GM21367 (cell line): Measurements from ENCODE around the gene KLHL29.

Experiments used
- ATAC-seq: cut with Tn5 transposase; IDR thresholded peaks from one replicate; pipeline ENCODE4 v1.9.1; 2021; ENCODE audit not compliant: unreplicated experiment

KLHL29 gene

DNA sequence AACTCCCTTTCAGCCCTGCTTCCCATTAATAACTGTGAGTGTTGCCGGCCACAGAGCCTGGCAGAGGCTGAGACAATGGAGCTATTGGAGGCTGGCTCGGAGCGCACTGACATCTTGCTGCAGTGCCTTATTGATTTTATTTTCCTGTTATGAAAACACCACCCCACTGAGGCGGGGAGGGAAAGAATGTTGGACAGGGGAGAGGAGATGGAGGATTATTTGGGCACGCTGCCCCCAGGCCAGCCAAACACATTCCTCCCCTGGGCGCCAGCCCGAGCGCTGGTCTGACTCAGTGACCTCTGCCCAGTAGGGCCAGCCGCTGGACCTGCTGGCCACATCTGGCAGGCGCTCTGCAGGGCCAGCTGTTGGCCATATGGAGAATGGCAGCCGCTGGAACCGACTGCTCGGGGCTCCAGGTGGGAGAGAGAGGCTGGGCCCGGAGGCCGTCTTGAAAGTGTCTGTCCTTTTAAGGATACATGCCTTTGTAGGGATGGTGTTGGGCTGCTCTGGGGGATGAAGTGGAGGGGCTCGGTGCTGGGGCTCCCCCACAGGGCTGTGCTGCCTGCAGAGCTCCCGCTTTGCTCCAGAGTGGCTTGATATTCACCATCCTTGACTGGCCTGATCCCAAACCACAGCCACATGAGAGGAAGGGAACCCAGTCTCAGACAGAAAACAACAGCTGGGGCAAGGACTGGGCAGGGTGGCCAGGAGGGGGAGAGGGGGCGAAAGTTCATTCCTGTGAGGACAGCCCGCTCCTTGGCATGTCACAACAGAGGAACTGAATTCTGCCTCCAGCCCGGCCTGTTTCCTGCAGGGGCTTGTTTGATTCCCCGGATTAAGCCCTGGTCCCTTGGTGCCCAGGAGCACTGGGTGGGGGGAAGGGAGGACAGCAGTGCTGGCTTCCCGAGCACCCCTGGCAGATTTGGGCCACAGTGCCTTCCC lies 179.0 kb downstream of the KLHL29 start:
- no peak for ATAC-seq

DNA sequence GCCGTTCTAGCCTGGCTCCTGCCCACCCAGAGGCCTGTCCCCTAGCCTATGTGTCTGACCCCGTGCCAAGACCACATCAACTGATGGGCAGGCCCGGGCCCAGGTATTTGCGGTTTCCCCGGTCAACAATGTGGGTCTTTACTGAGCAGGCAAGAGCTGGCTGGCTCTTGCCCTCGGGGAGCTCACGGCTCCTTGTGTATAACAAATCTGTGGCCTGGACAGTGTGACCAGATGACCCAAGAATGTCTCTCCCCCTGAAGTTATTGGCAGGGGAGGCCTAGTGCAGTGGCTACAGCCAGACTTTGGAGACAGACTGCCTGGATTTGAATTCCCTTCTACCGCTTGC lies 179.6 kb downstream of the KLHL29 start:
- no peak for ATAC-seq

DNA sequence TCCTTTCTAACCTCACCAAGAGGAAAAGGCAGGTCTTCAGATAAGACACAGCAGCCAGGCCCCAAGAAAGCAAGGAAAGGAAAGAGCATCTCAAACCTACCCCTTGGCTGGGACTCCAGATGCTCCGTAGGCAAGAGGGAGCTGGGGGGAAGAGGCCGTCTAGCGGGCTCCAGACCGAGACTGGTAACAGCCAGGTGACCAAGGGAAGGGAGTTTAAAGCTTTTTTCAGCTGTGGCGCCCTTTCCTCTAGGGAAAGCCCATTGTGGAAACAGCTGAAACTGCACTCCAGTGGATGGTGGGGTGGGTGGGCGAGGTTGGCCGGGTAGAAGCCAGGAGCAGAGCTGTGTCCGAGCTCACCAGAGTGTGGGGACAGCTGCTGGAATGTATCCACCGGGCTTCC lies 180.4 kb downstream of the KLHL29 start:
- no peak for ATAC-seq

DNA sequence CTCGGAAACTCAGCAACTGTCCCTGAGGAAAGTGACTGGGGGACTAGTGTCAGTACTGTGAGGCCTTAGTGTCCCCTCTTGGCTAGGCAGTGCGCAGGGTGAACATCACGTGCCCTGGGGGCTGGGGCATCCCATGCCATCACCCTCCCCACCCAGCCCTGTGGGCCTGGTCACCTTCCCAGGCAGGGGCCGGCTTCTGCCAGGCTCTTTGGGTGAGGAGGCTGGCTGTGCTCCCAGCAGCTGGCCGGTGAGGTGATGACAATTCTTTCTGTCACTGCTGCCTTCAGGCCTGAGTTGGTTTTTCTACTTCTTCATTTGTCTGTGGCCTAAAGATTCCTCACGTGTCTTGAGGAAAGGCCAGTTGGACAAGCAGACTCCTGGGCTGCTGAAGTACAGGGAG lies 180.8 kb downstream of the KLHL29 start:
- no peak for ATAC-seq

DNA sequence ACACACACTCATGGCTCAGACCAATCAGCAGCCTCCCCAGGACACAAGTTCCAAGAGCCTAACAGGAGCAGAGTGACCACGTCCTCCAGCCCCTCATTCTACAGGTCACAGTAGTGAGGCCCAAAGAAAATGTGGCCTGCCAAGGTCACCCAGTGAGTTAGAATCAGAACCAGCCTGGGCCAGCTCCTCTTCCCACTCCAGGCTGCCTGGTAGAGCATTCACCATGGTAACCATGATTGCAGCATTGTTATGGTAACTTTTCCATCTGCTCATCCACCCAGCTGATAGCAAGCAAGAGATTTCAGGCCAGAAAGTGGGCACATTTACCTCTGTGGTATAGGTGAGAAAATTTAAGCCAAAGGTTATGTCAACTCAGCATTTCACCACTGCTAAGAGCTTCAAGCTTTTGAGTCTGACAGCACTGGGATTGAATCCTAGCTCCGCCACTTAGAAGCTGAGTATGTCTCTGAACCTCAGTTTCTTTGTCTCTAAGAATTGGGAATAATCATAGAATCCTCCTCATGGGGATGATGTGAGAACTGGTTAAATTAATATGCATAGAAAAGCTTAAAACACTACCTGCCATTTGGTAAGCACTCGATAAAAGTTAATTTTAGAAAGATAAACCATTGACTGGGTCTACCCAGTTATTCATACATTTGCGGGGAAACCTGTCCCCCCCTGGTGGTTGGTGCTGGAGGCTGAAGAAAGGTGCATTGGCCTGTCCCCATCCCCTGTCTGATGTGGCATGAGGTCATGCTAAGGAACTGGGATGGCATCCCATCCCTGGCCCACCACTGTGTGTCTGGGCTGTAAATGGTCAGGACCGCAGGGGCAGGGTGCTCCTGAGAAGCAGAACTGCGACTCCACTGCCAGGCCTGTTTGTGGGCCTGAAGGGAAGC lies 181.5 kb downstream of the KLHL29 start:
- ATAC-seq, result no peak

DNA sequence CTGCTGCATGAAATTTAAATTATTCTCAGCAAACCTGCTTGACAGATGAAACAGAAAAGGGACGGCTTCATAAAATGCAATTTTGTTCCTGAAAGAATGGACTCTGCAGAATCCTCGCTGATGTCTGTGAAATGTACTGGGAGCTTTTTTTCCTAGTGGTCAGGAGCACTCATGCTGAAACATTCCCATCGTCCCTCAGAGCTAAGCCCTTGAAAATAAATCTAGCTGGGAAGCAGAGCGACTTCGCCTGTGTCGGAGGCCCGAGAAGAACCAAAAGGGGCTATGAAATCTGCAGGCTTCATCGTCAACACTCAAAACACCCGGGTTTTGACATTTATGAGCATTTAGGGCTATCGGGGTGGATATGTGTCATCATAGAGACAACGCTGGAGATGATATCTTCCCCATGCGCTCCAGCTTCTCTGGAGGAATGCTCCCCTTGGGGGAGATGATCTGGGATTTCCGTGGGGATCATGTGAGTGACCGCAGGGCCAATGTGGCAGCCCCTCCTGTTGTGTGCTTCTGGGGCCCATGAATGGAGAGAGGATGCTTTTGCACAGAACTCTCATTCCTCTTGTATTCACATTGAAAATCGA lies 182.3 kb downstream of the KLHL29 start:
- no peak for ATAC-seq

DNA sequence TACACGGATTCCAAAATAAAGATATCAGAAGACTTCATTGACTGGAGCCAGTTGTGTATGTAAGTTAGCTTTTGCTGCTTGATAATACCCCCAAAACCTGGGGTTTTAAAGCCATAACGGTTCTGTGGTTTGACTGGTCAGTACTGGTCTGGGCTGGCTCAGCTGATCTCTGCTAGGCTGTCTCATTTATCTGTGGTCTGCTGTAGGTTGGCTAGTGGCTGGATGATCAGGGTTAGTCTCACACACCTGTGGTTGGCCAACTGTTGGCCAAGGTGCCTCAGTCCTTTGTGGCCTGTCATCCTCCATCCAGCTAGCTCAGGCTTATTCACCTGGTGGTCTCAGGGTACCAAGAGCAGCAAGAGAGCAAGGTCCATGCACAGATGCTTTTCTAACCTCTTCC lies 183.2 kb downstream of the KLHL29 start:
- ATAC-seq, result no peak

DNA sequence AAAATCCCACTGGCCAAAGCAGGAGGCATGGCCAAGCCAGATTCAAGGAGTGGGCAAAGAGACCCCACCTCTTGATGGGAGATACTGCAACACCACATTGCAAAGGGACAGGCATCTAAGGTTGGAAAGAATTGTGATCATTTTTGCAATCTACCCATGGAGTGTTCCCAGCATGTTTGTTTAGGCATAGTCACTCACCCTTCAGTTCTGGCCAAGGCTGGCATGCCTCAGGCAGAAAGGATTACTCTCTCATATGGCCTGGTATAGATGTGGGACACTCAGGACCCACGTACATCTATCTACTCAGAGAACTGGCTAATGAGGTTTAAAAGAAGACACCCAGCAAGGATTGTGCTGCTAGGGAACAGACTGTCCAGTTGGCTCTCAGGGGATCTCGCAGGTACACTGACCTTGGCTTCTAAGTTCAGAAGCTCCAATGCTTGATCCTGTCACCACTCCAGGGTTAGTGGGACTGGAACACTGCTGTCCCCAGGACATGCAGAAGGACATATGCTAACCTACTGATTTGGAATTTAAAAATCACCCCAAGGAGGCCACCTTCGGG lies 183.7 kb downstream of the KLHL29 start:
- ATAC-seq, result no peak

DNA sequence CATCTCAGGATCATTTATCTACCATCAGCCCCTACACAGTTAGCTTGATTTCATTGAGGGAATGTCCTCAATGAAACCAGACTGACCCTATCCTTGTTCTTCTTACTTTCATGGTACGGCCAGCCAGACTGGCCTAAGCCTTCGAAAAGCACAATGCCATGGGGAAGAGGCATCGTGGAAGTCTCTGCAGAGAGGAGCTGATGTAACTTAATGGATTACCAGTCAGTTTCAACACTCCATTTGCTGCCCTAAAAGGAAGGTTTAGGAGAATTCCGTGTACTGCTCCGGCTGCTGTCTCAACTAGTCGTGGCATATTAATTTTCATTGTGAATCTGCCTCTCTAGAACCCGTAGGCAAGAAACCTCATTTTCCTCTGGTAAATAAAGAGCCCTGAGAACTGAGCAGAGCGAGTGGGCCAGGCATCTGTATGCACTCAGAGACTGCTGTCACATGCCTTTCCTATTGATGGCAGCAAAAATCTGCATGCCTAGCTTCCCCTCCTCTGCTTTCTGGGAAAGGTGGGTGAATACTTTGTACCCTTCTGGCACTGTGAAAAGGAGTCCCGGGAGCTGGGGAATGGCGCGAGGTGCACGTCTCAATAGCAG lies 184.9 kb downstream of the KLHL29 start:
- ATAC-seq, result no peak

DNA sequence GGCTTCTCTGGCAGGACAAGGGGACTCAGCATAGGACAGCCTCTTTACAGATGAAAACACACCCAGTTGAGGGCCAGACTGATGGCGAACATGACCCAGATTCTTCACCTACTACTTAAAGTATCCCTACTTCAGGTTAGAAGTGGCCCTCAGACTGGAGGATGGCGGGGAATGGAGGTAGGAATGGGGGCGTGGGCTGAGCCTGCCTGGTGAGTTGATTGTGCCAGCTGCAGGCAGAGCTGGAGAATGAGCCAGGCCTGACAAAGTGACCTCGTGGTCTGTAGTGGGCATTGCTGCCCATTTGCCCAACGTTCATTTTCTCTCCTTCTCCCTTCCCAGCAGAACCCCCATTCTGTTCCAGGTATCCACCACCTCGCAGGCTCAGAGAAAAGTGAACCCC lies 186.1 kb downstream of the KLHL29 start:
- no peak for ATAC-seq

DNA sequence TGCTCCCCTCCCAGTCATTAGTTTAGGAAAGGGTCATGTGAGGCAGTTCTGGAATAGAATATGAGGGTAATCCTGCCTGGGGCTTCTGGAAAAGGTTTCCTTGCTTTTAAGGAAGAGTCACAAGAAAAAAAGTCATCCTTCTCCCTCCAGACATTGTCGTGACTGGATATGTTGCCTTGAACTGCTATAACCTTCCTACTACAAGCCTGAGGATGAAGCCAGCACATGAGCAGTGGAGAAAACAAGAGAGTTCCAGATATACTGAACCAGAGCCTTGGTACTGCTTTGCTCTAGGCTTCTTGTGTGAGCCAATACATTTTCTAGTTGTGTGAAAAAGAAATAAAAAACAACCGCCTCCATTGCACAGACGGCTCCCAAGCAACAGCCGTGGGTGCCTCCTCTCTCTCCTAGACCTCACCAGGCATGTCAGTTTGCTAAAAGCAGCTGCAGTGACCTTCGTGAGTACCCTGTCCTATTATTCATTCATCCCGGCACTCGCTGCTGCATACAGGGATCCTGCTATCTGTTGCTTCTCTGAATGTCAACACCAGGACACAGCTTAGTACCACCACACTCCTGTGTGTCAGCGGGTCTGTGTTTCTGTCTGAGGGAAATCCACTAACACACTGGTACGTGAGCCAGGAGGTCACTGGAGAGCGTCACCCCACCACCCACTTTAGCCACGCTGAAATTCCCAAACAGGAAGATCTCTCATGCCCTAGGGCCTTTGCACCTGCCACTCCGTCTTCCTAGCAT lies 186.7 kb downstream of the KLHL29 start:
- ATAC-seq, result no peak

DNA sequence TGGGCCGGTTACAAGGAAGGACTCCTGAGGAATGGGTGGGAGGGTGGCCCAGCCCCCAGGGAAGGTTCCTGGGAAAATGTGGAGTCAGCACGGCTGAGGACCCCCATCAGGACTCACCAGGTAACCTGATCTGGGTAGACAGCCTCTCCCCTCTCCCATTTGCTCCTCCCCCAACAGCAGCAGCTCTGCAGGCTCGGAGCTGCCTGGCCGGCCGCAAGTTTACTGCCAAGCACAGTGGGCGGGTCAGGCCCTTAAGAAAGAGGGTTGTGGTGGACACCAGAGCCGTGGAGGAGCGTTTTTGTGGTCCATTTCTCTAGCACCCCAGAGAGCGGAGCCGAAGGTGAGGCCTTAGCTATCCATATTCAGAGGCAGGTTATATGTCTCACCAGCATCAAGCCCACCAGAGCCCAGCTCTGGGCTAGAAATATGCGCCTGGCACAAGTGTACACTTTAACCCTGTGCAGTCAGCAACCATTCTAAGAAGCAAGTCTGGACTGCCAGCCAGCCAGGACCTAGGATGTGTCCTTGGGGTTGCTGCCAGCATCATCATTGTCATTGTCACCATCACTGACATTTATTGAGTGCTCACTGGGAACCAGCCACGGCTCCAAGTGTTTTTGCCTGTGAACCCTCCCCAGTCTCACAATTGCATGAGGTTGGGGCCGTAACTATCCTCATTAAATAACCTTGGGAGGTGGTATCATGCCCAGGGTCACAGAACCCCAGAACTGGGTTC lies 190.1 kb downstream of the KLHL29 start:
- no peak for ATAC-seq

DNA sequence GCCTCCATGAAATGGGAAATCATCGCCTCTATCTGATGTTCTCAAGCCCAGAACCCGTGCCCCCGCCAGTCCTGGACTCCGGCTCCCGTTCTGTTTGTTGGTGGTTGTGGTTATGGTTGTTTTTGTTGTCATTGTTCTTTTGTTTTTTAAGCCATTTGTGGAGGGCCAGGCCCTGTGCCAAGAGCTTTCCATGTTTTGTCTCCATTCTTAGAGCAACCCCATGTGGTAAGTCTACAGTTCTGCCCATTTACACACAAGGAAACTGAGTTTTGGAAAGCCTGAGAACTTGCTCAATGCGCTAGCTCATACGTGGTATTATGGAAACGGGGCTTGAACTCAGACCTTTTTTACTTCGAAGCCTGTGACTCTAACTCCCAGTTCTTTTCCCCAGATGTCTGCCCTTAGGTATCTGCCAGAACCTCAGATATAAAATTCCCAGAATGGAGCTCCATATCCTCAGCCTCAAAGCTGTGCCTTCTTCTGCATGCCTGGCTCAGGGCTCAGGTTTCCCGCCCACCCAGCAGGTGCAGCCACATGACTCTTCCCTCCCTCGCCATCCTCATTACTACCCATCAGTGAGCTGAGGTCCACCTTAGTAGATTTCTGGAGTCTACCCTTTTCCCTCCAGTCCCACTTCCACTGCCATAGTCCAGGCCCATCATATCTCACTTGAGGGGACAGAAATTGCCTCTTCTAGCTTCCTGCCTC lies 194.1 kb downstream of the KLHL29 start:
- ATAC-seq, result no peak

DNA sequence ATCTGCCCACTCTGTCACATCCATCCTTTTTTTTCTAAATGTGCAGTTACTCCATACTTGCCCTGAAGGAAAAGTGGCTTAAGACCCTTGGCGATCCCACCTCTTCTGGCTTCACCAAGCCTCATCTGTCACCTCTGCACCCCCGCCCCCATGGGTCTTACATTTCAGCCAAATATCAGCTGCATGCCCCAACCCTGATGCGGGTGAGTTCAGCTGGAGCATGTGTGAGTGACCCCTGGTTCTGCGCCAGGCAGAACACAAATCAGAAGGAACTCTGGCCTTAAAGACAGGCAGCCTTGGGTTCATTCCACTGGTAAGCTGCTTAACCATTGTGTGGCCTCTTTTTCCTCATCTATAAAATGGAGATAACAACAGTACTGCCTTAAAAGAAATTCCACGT lies 194.7 kb downstream of the KLHL29 start:
- no peak for ATAC-seq

DNA sequence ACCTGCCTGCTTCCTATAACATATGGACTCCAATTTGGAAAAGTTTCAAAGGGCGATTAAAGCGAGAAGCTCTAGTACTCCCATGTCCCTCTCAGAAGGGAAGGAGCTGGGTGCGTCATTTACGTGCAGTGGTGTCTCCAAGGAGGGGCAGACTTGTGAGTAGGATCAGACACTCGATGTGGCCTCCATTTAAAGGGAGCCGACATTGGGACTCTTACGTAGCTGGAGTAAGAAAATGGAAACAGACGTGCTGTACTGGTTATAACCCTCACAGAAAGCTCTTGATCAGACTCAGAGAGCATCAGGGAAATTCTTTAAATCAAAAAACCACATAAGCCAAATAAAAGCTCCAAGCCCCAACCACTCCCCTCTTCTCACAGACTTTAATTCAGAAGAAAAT lies 198.5 kb downstream of the KLHL29 start:
- ATAC-seq, result no peak

DNA sequence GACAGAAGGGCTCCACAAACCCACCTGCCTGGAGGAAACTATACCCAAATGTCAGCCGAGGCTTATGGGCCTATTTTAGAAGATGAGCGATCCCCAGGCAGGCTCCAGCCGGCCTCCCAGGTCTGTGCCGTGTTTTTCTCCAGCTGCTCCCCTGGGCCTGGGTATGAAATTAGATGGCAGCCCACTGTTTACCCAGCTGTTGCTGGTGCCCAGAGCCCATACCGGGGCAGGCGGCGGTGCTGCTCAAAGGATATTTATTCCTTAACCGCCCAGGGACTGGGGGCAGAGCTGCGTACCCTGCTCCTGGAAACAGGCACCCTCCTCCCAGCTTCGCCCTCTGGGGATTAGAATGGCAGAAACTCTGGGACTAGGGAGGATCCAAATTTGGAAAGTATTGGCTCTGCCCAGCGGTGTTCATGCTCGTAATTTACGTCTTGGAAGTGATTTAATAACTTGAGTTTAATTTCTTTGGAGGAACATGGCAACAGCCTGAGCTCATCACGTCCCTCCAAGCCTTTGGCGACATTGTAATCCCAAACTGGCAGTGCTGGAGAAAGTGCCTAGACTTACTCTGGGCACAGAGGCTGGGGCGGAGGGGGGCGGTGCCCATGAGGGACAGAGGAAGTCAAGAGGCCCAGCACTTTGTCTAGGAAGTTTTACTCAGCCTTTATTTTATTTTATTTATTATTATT lies 199.2 kb downstream of the KLHL29 start:
- ATAC-seq, result no peak

DNA sequence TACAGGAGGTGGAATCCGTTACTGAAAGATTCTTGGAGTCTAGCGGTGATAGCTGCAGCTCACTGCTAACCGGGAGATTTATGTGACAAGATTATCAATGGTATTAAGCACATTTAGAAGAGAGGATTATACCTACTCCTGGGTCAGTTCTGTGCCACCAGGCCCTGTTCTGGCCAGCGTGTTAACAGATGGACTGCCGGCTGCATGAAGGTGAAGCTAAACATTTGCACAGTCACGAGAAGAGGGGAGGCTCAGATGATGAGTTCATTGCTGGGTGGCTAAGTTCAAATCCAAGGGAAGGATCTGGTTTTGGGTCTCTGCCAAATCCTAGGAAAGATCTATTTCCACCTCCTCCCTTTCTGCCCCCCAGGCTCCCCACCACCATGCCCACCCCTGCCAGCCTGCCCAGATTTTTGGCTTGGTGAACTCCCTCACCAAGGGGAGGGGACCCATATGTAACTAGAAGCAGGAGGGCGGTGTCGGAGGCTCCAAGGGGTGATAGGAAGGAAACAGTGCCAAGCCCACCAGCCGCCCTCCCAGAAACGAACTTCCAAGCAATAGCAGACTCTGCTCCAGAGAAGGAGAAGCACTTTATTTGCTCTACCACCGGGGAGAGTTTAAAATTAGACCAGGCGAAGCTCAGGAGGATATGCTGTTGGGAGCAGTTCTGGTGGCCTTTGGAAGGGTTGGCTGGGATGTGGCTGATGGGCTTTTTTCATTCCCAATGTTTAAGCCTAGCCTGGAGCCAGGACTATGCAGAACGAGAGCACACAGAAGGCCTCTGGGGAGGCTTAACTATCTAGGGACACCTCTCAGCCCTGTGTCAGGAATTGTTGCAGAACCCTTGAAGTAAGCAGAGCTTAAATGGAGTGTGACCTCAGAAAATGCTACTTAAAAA lies 200.5 kb downstream of the KLHL29 start:
- ATAC-seq, result no peak
